Femur (tissue), 1 donor: ENCODE data around the gene NELFE.
"Not testable (repeated sequence)": the region's sequence is repeated elsewhere in the genome, so short reads cannot be mapped to it uniquely, and the experiment has no call there.

ENCODE experiments used
- DNase-seq: peaks from one replicate; pipeline ENCODE4 v3.0.0-alpha.2; 2017

Gene NELFE

DNA sequence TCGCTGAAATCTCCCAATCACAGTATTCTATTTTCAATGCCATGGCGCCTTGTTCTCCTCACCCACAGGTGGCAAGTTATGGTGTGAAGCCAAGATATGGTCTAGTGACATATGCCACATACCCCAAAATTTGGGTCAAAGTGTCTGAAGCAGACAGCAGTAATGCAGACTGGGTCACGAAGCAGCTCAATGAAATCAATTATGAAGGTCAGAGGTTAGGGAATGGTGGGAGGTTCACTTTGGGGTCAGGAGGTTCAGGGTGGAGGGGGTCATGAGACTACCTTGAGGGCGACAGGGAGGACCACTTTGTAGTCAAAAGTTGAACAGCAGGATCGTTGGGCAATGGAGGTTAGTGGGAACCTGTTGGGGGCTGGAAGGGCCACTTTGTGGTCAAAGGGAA, 10.5 kb downstream of the NELFE start:
- no peak for DNase-seq

DNA sequence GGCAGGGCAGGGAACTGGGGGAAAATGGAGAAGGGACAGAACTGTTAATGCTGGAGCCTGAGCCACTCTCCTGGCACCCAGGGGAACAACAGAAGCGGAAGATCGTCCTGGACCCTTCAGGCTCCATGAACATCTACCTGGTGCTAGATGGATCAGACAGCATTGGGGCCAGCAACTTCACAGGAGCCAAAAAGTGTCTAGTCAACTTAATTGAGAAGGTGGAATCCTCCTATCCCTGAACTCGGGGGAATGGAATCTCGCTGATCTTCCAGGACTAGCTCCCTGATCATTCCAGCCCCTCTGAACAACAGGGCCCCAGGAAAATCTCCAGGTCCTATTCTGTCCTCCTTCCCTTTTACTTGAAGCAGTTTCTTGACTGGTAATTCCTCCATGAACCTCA, 10.9 kb downstream of the NELFE start:
- DNase-seq: no peak

DNA sequence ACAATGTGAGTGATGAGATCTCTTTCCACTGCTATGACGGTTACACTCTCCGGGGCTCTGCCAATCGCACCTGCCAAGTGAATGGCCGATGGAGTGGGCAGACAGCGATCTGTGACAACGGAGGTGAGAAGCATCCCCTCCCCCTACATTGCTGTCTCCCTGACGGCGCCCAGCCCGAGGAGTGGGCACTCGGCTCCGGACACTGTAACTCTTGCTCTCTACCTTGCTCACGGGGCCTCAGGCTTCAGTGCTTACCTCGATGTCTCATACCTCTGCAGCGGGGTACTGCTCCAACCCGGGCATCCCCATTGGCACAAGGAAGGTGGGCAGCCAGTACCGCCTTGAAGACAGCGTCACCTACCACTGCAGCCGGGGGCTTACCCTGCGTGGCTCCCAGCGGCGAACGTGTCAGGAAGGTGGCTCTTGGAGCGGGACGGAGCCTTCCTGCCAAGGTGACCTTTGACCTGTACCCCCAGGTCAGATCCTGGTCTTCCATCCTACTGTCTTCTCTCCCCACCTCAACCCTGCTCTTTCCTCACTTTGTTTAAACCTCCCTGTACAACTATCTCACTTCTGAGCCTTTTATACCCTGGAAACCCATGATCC, 11.6 kb downstream of the NELFE start:
- no peak for DNase-seq

DNA sequence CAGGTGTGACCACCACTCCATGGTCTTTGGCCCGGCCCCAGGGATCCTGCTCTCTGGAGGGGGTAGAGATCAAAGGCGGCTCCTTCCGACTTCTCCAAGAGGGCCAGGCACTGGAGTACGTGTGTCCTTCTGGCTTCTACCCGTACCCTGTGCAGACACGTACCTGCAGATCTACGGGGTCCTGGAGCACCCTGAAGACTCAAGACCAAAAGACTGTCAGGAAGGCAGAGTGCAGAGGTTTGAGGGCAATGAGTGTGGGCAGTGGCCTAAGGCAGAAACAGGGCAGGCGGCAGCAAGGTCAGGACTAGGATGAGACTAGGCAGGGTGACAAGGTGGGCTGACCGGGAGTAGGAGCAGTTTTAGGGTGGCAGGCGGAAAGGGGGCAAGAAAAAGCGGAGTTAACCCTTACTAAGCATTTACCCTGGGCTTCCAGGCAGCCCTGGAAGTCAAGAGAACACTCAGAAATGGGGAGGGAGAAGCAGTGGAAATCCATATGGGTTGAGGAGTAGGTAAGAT, 12.3 kb downstream of the NELFE start:
- no peak for DNase-seq

DNA sequence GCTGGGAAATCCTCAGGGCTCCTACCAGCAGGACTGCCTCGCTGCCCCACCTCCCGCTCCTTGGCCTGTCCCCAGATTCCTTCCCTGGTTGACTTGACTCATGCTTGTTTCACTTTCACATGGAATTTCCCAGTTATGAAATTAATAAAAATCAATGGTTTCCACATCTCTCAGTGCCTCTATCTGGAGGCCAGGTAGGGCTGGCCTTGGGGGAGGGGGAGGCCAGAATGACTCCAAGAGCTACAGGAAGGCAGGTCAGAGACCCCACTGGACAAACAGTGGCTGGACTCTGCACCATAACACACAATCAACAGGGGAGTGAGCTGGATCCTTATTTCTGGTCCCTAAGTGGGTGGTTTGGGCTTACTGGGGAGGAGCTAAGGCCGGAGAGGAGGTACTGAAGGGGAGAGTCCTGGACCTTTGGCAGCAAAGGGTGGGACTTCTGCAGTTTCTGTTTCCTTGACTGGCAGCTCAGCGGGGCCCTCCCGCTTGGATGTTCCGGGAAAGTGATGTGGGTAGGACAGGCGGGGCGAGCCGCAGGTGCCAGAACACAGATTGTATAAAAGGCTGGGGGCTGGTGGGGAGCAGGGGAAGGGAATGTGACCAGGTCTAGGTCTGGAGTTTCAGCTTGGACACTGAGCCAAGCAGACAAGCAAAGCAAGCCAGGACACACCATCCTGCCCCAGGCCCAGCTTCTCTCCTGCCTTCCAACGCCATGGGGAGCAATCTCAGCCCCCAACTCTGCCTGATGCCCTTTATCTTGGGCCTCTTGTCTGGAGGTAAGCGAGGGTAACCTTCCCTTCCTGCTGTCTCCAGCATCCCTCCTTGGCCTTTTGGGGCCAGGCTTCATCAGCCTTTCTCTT, 13.0 kb downstream of the NELFE start, which contains the start of gene CFB:
CFB (plus strand) TSS at position 589 of the 863 bp plus-strand sequence; CDS start at position 716, 127 bp downstream.
- peak; percentile 75 for DNase-seq

DNA sequence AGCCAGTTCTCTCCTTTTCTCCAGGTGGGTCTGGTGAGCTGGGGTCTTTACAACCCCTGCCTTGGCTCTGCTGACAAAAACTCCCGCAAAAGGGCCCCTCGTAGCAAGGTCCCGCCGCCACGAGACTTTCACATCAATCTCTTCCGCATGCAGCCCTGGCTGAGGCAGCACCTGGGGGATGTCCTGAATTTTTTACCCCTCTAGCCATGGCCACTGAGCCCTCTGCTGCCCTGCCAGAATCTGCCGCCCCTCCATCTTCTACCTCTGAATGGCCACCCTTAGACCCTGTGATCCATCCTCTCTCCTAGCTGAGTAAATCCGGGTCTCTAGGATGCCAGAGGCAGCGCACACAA, 13.6 kb downstream of the NELFE start:
- DNase-seq: no peak

DNA sequence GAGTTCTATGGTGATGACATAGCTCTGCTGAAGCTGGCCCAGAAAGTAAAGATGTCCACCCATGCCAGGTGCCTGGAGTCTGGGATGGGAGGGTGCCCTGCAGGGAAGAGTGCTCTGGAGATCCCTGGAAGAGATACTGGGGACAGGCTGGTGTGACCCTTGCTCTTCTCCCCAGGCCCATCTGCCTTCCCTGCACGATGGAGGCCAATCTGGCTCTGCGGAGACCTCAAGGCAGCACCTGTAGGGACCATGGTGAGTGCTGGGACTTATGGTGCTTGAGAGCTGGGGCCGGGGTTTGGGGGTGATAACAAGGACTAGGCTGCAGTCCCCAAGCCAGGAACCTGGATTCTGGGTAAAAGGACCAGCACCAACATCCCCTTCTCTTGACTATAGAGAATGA, 15.0 kb downstream of the NELFE start:
- DNase-seq: no peak

DNA sequence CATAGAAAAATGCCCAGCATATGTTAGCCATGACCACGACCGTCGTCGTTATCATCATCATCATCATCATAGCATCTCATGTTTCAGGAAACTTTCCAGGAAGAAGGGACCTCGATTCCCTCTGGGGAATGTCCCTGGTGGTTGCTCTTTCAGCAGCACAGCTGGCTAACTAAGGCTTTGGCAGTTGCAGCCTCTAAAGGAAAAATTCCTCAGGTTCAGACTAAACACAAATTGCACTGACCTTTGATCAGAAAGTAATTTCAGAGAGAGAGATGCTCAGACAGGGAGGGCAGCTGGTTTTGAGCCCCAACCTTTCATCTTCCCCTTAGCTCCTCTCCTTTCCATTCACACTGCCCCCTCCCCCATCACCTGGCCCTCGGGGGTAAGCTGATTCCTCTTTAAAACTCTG, 18.5 kb downstream of the NELFE start:
- no peak for DNase-seq

DNA sequence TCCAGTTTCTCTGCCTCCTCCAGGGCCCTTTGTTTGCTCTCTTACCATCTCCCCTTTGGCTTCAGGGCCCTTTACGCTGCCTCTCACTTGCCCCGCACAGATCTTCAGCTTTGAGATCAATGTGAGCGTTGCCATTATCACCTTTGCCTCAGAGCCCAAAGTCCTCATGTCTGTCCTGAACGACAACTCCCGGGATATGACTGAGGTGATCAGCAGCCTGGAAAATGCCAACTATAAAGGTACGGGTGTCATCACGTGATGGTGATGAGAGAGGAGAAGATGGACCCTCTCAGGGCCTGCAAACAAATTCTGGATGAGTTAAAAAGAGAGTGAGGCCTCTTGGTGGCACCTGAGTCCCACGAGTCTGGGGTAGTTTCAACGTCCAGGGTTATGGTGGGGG, 22.9 kb downstream of the NELFE start:
- no peak for DNase-seq

DNA sequence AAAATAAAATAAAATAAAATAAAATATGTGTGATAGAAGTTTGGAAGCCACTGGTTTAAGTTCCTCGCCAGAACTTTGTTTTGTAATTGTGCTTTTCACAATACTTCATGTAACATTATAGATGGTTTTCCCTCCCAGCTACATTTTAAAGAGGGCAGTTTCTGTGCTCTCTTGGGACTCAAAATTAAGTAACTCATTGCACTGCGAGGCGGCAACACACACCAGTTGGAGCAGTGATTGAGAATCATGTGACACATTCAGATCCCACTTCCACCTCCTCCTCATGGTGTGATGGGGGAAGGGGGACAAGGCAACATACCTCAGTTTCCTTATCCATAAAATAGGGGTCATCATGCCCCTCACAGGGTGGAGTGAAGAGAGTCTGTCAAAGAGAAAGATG, 23.8 kb downstream of the NELFE start:
- no peak for DNase-seq

DNA sequence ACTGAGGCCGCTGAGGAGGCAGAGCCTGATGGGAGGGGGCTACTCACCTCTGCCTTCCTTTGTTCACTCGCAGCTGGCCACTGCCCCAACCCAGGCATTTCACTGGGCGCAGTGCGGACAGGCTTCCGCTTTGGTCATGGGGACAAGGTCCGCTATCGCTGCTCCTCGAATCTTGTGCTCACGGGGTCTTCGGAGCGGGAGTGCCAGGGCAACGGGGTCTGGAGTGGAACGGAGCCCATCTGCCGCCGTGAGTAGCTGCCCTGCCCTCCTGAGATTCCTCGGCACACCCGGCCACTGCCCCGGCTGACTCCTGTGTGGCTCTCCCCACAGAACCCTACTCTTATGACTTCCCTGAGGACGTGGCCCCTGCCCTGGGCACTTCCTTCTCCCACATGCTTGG, 25.2 kb downstream of the NELFE start:
- DNase-seq: no peak

DNA sequence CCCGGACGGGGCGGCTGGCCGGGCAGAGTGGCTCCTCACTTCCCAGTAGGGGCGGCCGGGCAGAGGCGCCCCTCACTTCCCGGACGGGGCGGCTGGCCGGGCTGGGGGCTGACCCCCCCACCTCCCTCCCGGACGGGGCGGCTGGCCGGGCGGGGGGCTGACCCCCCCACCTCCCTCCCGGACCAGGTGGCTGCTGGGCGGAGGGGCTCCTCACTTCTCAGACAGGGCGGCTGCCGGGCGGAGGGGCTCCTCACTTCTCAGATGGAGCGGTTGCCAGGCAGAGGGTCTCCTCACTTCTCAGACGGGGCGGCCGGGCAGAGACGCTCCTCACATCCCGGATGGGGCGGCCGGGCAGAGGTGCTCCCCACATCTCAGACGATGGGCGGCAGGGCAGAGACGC, 26.6 kb downstream of the NELFE start:
- DNase-seq: not testable (repeated sequence)

DNA sequence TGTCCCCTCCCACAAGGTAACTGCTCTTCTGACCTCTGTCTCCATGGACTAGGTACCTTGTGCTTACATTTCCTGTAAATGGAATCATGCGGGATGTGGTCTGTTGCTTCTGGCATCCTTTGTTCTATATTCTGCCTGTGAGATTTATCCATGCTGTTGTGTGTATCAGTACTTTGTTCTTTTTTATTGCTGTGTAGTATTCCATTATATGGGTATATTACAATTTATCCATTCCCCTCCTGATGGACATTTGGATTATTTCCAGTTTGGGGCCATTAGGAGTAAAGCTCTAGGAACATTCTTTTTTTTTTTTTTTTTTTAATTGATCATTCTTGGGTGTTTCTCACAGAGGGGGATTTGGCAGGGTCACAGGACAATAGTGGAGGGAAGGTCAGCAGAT, 27.8 kb downstream of the NELFE start:
- no peak for DNase-seq

DNA sequence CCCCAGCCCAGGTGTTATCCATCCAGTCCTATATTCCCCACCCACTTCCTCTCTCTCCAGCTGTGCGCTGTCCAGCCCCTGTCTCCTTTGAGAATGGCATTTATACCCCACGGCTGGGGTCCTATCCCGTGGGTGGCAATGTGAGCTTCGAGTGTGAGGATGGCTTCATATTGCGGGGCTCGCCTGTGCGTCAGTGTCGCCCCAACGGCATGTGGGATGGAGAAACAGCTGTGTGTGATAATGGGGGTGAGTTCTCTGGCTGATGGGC, 30.2 kb downstream of the NELFE start:
- DNase-seq: no peak

DNA sequence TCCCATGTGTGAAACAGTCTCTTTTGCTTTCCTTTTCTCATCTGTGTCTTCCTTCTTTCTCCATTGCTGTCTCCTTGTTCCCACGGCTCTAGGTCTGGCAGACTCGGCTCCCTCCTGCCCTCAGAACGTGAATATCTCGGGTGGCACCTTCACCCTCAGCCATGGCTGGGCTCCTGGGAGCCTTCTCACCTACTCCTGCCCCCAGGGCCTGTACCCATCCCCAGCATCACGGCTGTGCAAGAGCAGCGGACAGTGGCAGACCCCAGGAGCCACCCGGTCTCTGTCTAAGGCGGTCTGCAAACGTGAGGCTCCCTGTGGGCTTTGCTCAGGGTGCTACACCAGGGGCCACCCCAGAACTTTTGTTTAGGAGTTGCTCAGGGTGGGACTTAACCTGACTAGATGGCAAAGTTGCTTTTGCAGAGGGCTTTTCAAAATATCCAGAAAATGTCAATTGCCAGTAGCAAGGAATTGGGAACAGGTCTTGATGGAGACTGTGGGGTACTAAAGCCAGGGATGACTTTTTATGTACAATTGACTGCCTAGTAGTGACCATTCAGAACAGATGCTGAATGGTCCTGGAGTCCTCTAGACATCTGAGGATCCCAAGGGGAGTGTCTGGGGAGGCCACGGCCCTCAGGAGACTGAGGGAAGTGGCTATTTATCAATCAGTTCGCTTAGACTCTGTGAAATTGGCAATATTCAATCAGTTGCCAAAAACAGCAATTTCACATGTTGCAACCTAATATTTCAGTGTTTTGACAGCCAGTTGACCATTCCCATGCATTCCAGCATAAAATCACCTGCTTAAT, 30.7 kb downstream of the NELFE start:
- no peak for DNase-seq

DNA sequence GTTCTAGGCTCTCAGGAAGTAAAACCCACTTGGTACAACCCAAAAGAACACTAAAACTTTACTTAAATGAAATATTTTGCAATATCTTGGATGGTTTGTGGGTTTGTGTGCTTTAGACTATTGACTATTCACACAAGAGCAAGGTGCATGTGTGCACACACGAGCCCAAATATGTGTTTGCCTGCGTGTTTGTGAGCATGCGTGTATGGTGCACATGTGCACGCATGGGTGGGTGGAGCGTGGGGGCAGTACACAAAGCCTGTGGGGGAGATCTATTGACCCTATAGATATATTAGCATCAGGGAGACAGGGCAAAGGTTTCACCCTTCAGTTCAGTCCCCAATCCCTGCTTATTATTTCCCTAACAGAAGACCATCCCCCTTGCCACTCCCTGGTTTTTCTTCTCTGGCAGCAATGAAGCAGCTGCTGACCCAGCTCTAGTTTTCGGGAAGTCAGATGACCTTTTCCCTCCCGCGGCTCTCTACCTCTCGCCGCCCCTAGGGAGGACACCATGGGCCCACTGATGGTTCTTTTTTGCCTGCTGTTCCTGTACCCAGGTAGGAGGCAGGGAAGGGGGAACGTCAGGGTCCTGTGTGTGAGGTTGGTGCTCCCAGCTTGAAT, 31.4 kb downstream of the NELFE start, which contains the start of gene C2:
C2 (plus strand) TSS at position 476 of the 621 bp plus-strand sequence; CDS start at position 512, 36 bp downstream.
- no peak for DNase-seq

DNA sequence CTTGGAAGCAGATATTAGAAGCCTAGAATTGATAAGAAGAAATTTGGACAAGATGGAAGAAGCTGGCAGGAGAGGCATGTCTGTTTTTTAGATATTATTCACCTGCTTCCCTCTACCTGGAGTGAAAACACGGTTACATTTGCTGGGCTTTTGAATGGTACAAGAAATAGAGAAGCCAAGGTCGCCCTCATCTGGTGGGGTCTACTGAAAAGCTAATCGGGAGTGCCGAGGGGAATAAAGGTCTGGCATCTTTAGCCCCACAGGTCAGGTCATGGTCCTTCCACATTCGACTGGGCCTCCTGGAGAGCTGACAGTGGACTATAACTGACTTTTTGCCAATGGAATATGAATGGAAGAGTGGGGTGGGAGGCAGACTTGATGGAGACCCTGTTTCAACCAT, 35.8 kb downstream of the NELFE start:
- DNase-seq: no peak

DNA sequence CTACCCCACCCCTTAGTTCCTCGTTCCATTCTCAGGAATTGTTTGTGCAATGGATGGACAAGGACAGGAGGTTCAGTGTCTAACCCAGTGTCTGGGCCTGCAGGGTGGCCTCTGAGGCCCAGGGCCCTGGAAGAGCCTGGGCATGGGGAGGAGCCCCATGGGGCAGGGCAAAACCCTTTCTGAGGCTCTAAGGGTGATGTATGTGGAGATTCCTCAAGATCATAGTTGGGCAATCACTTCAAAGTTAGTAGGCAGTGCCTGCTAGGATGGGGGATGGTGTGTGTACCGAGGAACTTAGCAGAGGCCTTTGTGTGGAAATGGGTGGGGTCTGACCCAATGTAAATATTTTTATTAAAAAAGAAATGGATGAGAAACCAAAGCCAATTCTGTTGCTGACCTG, 38.0 kb downstream of the NELFE start:
- no peak for DNase-seq

DNA sequence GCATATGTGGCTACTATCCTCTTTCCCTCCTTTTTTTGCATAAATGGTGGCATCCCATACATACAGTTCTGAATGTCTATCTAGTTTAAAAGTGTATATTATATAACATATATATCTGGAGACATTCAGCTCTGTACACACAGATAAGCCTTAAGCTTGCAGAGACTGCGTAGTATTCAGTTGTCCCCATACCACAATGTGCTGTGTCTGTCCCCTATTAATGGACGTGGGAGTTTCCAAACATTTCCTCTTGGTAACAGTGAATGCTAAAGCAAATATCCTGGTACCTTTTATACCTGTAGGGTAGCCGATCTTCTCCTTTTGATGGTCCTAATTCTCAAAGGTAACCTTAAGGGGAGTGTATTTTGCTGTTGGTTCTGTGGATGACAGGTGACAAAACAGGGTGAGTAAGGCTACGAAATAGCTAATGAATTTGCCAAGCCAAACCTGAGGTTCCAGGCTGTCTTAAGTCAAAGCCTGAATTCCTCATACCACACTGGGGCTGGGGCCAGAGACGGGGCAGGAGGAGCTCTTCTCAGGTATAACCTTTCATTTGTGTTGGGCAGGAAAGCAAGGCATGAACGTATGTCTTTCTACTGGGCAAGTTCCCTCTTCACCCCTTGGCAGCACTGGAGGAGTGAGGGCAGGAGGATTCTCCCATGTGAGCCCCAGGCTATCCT, 39.0 kb downstream of the NELFE start:
- DNase-seq: no peak

DNA sequence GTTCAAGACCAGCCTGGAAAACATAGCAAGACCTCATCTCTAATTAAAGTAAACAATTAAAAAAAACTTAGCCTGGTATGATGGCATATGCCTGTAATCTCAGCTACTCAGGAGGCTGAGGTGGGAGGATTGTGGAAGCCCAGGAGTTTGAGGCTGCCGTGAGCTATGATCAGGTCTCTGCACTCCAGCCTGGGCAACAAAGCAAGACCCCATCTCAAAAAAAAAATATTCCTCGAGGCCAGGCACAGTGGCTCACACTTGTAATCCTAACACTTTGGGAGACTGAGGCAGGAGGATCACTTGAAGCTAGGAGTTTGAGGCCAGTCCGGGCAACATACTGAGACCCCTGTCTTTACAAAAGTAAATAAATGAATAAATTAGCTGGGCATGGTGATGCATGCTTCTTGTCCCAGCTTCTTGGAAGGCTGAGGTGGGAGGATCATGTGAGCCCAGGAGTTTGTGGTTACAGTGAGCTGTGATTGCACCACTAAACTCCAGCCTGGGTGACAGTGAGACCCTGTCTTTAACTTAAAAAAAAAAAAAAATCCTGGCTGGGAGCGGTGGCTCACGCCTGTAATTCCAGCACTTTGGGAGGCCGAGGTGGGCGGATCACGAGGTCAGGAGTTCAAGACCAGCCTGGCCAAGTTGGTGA, 40.6 kb downstream of the NELFE start:
- no peak for DNase-seq

DNA sequence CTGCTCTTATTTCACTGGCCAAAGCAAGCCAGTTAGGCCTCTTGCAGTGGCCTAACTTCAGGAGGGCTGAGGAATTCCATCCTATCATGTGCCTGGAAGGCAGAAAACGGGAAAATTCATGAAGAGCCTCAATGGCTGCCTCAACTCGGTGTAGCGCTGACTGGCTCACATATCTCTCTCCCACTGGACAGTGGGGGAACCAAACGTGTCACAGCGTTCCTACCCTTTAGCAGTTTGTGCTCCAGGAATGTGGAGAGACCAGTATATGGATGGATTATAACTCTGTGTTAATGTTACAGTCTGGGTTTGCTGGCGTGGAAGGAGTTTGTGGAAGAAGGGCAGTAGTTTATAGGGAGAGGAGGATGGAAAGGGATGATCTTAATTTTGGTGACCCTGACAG, 43.0 kb downstream of the NELFE start:
- no peak for DNase-seq

DNA sequence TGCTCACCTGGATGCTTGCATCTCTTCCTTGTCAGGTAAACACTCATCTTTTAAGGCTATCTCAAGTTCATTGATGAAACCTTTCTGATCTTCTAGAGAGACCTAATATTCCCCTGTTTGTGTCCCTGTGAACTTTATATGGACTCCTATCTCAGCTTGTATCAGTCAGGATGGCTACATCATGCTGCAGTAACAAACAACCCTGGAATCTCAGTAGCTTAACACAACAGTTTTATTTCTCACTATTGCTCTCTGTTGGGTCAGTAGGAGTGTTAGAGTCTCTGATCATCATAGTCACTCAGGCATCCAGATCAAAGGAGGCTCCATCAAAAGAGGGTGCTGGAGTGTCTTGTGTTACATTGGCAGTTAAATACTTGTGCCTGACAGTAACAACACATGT, 43.4 kb downstream of the NELFE start:
- no peak for DNase-seq
